IPS-15b (cell line): ENCODE measurements around the gene REELD1.

ENCODE experiments used
- H3K27me3 ChIP-seq: one replicate; pipeline ENCODE4 v1.6.1; 2013; ENCODE audit warnings: low read length; ENCODE audit not compliant: control insufficient read depth, insufficient read depth
- H3K36me3 ChIP-seq: one replicate; pipeline ENCODE4 v1.6.1; 2013; ENCODE audit warnings: low read length; ENCODE audit not compliant: control insufficient read depth, insufficient read depth
- H3K4me1 ChIP-seq: one replicate; pipeline ENCODE4 v1.6.1; 2013; ENCODE audit warnings: mild to moderate bottlenecking, low read length; ENCODE audit not compliant: control insufficient read depth, insufficient read depth
- H3K4me3 ChIP-seq: one replicate; pipeline ENCODE4 v1.5.1; 2013; ENCODE audit warnings: low read depth, low read length
- H3K9ac ChIP-seq: one replicate; pipeline ENCODE4 v1.6.1; 2013; ENCODE audit warnings: low read depth, mild to moderate bottlenecking, low read length
- H3K9me3 ChIP-seq: one replicate; pipeline ENCODE4 v1.6.1; 2013; ENCODE audit warnings: mild to moderate bottlenecking, low read length; ENCODE audit not compliant: control insufficient read depth, insufficient read depth

REELD1 gene

DNA sequence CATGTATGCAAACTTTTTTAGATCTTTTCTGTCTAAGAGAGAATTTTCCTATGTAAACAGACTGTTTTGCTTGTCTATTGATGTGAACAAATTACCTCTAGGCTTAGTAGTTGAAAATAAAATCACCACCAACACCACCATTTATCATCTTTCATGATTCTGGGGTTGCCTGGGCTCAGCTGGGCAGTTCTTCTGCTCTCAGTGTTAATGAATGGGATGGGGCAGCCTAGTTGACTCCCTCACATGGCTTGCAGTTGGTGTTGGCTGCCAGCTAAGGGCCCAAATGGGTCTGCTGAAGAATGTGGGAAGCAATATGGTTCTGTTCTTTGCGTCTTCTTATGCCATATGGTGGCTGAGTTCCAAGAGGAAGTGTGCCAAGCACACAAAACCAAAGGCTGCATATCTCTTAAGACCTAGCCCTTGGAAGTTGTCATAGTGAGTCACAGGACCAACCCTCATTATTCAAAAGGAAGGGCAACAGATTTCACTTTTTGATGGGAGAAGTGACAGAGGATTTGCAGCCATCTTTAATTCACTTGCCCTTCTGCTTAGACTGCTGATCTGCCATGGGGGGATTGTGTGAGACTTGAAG, 17.9 kb downstream of the REELD1 start:
- Histone ChIP-seq H3K36me3 (no peaks in the 10 kb centered on the region), H3K4me3 (no peak overlapping the region), H3K4me1 (no peaks in the 10 kb centered on the region)

DNA sequence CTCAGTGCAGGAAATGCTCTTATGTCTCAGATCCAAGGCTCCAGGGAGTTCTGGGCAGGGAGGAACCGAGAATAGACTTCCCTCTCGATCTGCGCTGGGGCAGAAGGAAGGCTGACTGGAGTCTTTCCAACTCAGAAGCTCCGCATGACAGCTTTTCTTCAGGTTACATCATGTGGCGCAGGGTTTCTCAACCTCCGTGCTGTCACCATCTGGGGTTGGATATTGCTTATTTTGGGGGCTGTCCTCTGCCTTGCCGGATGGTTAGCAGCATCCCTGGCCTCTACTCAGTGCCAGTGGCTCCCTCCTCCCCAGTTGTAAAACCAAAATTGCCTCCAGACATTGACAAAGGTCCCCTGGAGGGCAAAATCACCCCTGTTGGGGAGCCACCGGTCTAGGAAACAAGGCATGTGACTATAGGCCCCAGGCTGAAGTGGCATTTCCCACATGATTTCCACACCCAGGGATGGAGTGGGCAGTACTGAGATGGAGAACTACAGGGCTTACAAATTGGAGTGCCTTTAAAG, 21.4 kb downstream of the REELD1 start:
- Histone ChIP-seq H3K36me3 (no peaks in the 10 kb centered on the region), H3K27me3 (no peaks in the 10 kb centered on the region), H3K9me3 (no peaks in the 10 kb centered on the region), H3K4me1 (no peaks in the 10 kb centered on the region), H3K4me3 (no peak overlapping the region), H3K9ac (no peak overlapping the region)

More for the DNA sequence above, 17.9 kb downstream of the REELD1 start:
- no peaks in the 10 kb centered on the region for H3K27me3 ChIP-seq
- H3K9ac ChIP-seq: no peak overlapping the region
- H3K9me3 ChIP-seq: no peaks in the 10 kb centered on the region

DNA sequence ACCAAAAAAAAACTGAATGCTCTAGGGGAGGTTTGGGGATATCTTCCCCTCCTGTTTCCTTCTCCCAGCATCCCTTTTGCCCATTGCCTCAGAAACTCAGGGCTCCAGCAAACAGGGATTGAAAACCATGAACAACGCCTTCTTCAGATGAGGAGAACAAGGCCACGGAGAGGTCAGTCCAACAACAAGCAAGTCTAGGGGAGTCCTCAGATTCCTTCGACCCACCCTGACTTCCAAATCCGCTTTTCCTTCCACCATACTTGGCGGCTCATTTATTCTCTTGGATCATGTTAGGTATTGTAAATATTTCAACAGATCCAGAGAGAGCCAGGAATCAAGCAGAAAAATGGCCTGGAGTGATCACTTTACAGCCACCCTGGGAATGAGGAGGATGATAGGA, 21.9 kb downstream of the REELD1 start:
- no peaks in the 10 kb centered on the region for H3K36me3 ChIP-seq
- no peaks in the 10 kb centered on the region for H3K27me3 ChIP-seq
- no peaks in the 10 kb centered on the region for H3K9me3 ChIP-seq
- H3K9ac ChIP-seq: no peak overlapping the region
- no peaks in the 10 kb centered on the region for H3K4me1 ChIP-seq
- H3K4me3 ChIP-seq: no peak overlapping the region

DNA sequence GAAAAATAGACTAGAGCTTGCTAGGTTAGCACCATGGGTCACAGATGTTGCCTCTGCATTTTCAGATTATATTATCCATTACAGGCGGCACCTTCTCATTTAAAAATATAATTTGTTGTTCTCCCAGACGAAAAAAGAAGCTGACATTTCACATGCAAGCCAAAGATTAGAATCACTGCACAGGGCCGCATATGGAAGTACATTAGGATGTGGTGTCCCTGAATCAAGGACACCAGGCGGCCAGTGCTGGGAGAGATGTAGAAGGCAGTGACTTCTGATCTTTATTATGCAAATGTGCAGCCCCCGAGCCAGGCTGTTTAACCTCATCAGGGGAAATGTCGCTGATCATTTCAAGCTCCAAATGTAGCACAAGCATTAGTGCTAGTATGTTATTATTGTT, 22.8 kb downstream of the REELD1 start:
- no peak overlapping the region for H3K9ac ChIP-seq
- H3K4me3 ChIP-seq: no peak overlapping the region

DNA sequence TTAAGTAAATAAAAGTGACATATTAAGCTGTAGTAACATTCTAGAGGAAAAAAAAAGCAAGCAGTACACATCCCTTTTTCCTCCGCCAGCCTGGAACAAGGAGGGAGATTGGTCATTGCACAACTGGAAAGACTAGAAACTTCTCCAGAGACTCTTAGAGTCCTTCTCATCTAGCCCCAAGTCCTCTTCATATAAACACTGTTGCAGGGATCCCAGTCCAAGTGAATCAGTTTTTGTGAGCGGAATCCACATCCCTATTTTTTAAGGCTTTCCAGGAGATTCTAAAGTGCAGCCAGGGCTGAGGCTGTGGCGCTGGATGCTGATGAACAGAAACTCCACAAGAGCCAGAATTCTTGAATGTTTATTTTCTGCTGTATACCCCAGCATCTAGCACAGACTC, 23.8 kb downstream of the REELD1 start:
- Histone ChIP-seq H3K9me3 (no peaks in the 10 kb centered on the region), H3K4me1 (no peaks in the 10 kb centered on the region), H3K27me3 (no peaks in the 10 kb centered on the region)

More for the DNA sequence above, 22.8 kb downstream of the REELD1 start:
- Histone ChIP-seq H3K4me1 (no peaks in the 10 kb centered on the region), H3K27me3 (no peaks in the 10 kb centered on the region), H3K36me3 (no peaks in the 10 kb centered on the region), H3K9me3 (no peaks in the 10 kb centered on the region)

DNA sequence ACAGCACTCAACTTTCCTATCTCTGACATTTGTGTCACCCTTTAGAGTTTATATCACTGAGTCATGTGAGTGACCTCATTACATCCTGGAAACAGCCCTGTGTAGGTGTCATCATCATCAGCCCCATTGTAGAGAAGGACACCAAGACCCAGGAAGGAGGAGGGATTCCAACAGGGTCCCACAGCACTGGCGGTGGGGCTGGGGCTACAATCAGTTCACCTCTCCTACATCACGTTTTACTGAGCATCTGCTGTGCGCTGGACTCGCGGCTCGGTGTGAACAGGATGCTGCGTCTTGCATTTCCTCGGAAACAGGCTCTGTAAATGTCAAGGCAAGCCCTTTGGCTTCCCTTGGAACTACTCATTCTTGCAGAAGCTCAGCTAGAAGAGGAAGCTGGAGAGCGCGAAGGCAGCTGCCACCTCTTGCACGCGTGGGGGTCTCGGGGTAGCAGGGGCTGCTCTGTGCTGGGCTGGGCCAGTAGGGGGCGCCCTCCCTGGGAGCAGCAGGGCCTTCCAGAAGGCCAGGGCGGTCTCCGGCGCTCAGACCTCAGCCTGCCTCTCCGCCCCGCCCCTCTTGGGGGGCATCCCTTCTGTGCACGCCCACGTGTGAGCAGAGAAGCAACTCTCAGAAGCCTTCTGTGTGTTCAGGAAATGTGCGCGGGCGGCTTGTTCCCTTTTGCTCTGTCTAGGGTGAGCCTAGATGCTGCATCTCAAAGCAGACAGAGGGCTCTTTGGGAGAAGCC, 29.0 kb downstream of the REELD1 start:
- Histone ChIP-seq H3K9ac (no peak overlapping the region), H3K4me1 (no peaks in the 10 kb centered on the region), H3K27me3 (peaks cover 3% of the 10 kb centered on the region), H3K9me3 (no peaks in the 10 kb centered on the region), H3K36me3 (no peaks in the 10 kb centered on the region), H3K4me3 (peak overlapping the region; percentile 27)

More for the DNA sequence above, 23.8 kb downstream of the REELD1 start:
- Histone ChIP-seq H3K4me3 (no peak overlapping the region), H3K9ac (no peak overlapping the region), H3K36me3 (no peaks in the 10 kb centered on the region)

DNA sequence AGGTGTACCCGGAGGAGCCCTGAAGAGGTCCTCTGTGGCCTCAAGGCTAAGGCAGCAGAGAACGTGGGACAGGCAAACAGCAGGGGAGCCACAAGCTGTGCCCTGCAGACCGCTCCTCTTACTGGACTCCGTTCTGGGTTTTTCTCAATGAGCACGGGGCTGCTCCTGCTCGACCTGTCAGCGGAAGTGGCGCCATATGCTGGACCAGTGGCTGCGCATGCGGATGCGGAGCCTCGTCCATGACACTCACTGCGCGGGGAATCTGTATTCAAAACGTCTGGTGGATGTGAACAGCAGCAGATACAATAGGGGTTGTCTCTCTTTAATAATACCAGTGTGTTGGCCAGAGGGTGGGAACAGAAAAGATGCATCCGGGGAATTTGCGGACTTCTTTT, 29.5 kb downstream of the REELD1 start:
- Histone ChIP-seq H3K27me3 (peaks cover 3% of the 10 kb centered on the region), H3K4me1 (no peaks in the 10 kb centered on the region), H3K4me3 (peak overlapping the region; percentile 27), H3K9ac (no peak overlapping the region), H3K9me3 (no peaks in the 10 kb centered on the region), H3K36me3 (no peaks in the 10 kb centered on the region)

DNA sequence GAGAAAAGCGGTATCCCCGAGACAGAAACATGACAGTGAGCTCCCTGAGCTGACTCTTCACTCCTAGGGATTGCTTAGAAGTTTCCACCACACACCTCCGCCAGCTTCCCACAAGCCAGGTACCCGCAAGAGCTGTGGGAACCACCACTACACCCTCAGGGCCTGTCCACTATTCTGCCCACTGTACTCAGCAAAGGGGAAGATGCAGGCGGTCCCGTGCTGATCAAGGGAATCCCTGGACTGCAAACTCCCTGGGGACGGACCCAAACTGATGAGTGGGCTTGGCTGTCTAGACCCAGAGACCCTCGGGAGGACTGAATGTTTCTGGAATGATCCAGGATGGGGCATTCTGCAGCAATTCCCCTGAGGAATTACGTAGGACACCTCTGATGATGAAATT, 30.2 kb downstream of the REELD1 start:
- no peak overlapping the region for H3K9ac ChIP-seq
- no peaks in the 10 kb centered on the region for H3K36me3 ChIP-seq
- H3K4me1 ChIP-seq: no peaks in the 10 kb centered on the region
- H3K4me3 ChIP-seq: no peak overlapping the region
- H3K27me3 ChIP-seq: peaks cover 3% of the 10 kb centered on the region
- H3K9me3 ChIP-seq: no peaks in the 10 kb centered on the region

DNA sequence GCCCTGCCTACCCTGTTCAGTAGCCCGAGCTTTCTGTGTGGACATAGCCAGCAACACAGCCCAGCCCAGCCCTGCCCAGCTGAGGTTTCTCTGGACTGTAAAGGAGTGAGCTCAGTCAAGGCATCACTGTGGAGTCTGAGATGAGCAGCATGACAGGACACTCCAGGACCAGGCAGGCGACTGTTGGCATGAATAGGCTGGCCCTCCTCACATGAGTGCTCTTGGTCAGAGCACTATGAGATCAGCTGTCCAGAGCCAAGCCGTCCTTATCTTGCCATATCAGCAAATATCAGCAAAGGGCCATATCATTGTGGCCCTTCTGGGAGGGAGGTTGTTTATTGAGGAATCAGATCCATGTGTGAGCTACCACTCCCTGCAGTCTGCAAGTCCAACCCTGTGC, 30.9 kb downstream of the REELD1 start:
- Histone ChIP-seq H3K27me3 (peaks cover 3% of the 10 kb centered on the region), H3K9me3 (no peaks in the 10 kb centered on the region), H3K9ac (no peak overlapping the region), H3K4me3 (no peak overlapping the region), H3K4me1 (no peaks in the 10 kb centered on the region), H3K36me3 (no peaks in the 10 kb centered on the region)

DNA sequence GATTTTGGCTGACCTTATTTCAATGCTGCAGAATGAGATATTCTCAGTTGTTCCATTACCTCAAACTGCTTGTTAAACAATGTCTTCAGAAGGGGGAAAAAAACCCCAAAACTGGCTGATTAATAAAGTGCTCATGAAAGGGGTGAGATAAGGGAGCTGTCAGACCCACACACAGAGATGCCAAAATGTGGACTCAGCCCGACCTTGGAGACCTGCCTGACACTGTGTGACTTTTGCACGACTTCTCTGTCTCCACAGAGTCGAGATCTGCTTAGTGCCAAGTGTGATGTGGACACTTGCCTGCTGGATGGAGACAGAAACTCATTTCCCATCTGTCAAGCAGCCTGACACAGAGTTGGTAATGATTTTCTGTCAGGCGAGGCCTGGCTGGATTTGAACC, 31.5 kb downstream of the REELD1 start:
- Histone ChIP-seq H3K9me3 (no peaks in the 10 kb centered on the region), H3K4me1 (no peaks in the 10 kb centered on the region), H3K27me3 (peaks cover 3% of the 10 kb centered on the region)

DNA sequence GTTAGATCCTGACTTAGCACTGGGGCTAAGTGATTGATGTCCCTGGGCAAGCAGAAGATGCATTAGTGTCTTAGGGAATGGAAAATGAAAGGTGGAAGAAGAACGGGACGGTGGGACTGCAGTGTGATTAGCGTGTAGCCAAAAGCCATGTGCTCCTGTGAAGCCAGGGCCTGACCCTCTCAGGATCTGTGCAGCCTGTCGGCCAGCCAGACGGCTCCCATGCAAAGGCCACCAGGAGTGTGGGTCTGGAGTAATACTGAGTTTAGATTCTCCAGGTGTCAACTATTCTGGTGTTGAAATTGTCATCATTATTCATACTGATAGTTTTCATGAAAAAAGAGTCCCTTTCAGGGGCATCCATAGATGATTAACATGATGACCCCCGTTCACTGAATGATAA, 32.0 kb downstream of the REELD1 start:
- no peaks in the 10 kb centered on the region for H3K36me3 ChIP-seq
- H3K9me3 ChIP-seq: no peaks in the 10 kb centered on the region
- H3K27me3 ChIP-seq: peaks cover 3% of the 10 kb centered on the region
- H3K4me3 ChIP-seq: no peak overlapping the region
- H3K4me1 ChIP-seq: no peaks in the 10 kb centered on the region
- no peak overlapping the region for H3K9ac ChIP-seq

More for the DNA sequence above, 31.5 kb downstream of the REELD1 start:
- Histone ChIP-seq H3K4me3 (no peak overlapping the region), H3K9ac (no peak overlapping the region), H3K36me3 (no peaks in the 10 kb centered on the region)

DNA sequence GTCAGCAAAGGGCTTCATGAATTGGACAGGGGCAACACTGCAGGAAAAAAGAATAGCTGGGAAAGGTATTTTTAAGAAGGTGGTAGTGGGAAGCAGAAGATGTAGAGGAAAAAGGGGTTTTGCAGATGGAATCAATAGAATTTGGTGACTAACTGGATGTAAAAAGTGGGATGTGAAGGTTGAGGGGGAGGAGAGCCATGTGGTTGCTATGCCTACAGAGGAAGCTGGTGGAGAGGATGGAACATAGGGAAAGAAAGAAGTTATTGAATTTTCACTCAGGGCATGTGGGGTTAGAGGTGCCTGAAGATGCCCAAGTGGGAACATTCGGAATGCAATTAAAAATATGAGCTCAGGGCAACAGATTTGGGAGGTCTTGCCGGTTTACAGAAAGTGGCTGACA, 33.0 kb downstream of the REELD1 start:
- H3K4me1 ChIP-seq: no peaks in the 10 kb centered on the region
- H3K9me3 ChIP-seq: no peaks in the 10 kb centered on the region
- no peak overlapping the region for H3K4me3 ChIP-seq
- H3K9ac ChIP-seq: no peak overlapping the region
- peaks cover 3% of the 10 kb centered on the region for H3K27me3 ChIP-seq
- H3K36me3 ChIP-seq: no peaks in the 10 kb centered on the region
